Mucosa of gallbladder (tissue), 1 donor: ENCODE data around the gene PDHX. TPM values are rescaled to one million over a fixed set of nuclear protein-coding genes. Genes with fewer than 3 reads are reported as not detected.
"Not testable (repeated sequence)": the region's sequence is repeated elsewhere in the genome, so short reads cannot be mapped to it uniquely, and the experiment has no call there.

Experiments
- DNase-seq: peaks from one replicate; pipeline ENCODE4 v3.0.0-alpha.2; 2020; ENCODE audit warnings: low spot score
- total RNA-seq: library from RNA; stranded (reverse); gene quantifications from one replicate; pipeline ENCODE4 v1.2.1, GENCODE V29; 2021
- donor health status: DM: no; HTN: no; CAD: no.

PDHX gene
- total RNA-seq, 1 donor from 2014 or later = 40.4 TPM

DNA sequence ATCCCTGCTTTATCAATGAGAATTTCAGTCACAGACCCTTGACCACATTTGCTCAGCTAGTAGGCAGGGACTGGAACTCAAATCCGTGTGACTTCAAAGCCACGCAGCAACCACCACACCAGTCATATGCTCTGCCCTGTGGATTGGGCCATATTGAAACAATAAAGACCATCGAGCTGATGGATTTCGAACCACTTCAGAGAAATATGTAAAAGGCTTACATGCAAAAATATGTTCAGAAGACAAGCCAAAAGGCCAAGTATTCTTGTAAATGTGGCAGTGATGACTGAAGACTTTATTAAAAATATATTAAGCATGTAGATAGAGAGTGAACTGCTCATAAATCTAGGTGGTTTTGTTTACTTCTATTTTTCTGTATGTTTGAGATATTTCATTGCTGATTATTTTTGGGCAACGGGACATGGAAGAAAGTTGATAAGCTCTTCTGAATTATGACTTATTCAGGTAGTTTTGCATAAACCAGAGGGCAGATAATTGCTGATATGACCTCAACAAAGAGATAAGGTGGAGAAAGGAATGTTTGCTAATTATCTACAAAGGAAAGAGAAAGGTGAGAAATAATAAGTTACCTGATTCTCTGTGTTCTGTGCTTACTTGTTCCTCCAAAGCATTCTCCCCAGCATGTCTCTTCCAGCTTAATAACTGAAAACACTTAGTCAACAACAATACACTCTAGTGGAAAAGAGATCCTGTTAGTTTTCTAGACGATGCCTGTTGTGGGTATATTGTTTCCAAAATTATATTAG, 99.4 kb downstream of the PDHX start:
- DNase-seq = no peak

DNA sequence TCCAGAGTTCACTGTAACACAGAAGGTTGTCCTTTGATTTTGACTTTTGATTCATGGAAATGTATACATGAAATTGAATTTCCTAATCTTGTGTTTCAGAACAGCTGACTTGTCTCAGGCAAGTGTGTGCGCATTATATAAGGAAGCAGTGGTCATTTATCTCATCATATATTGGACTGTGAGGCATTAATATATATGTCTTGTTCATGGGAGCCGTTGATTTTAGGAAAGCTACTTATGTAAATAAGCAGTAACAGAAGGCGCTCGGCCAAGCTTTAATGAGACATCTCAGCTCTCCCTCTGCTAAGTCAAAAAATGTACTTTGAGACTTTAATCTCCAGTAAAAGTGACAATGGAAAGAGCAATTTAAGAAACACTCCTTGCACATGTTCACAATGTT, 100.5 kb downstream of the PDHX start:
- DNase-seq = no peak

DNA sequence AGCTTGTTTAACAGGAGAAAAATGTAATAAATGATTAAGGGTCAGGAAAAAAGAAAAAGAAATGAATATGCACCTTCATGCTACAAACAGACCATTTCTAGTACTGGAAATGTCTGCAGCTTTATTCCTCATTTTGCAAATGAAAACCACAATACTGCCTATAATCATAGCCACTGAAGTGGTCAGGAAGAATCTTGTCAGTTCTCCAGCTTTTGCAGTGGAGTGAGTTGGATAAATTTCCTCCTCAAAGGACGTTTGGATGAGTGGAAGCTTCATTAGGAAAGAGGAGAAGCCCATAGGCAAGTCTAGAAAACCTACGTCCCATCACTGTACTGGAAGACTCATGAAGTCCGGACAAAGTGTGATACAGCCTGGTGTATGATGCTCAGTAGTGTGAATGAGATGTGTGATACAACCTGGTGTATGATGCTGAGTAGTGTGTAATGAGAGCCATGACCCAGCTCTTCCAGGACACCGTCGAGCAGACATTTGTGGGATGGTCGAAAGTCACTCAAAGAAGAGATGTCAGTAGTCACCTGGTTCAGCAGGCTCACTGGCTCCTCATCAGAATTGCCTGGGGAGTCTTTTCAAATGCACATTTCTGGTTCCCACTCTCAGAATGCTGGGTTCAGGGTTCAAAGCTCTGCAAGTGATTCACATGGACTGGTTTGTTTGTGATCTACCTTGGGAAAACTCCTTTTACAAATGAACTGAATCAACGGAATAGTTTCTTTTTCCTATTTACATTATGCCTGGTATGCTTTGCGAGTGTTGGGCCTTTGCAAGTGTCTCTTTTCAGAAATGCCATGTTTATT, 101.3 kb downstream of the PDHX start:
- no peak for DNase-seq

DNA sequence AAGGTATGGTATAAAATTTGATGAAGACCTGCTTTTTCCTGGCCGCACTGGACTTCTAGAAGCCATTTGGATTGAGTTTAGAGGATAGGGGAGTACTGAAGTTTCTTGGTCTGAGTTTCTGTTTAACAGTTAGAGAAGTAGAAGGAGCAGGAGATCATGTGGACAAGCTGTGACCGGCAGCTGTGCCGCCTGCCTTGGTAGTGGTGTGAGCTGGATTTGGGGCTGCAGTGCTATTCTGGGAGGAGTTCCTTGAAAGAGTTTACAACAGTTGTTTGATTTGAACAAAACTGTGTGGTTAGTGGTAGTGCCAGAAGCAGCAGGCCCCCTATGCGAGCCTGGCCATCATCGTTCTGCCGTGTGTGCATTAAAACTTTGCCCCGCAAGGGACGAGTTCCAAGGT, 105.2 kb downstream of the PDHX start:
- no peak for DNase-seq

DNA sequence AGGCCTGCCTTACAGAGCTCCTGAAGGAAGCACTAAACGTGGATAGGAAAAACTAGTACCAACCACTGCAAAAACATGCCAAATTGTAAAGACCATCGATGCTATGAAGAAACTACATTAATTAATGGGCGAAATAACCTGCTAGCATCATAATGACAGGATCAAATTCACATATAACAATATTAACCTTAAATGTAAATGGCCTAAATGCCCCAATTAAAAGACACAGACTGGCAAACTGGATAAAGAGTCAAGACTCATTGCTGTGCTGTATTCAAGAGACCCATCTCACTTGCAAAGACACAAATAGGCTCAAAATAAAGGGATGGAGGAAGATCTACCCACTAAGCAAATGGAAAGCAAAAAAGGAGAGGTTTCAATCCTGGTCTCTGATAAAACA, 107.5 kb downstream of the PDHX start:
- DNase-seq = not testable (repeated sequence)

DNA sequence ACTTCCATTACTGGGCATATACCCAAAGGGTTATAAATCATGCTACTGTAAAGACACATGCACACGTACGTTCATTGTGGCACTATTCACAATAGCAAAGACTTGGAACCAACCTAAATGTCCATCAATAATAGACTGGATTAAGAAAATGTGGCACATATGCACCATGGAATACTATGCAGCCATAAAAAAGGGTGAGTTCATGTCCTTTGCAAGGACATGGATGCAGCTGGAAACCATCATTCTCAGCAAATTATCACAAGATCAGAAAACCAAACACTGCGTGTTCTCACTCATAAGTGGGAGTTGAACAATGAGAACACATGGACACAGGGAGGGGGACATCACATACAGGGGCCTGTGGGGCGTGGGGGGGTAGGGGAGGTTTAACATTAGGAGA, 111.6 kb downstream of the PDHX start:
- not testable (repeated sequence) for DNase-seq

DNA sequence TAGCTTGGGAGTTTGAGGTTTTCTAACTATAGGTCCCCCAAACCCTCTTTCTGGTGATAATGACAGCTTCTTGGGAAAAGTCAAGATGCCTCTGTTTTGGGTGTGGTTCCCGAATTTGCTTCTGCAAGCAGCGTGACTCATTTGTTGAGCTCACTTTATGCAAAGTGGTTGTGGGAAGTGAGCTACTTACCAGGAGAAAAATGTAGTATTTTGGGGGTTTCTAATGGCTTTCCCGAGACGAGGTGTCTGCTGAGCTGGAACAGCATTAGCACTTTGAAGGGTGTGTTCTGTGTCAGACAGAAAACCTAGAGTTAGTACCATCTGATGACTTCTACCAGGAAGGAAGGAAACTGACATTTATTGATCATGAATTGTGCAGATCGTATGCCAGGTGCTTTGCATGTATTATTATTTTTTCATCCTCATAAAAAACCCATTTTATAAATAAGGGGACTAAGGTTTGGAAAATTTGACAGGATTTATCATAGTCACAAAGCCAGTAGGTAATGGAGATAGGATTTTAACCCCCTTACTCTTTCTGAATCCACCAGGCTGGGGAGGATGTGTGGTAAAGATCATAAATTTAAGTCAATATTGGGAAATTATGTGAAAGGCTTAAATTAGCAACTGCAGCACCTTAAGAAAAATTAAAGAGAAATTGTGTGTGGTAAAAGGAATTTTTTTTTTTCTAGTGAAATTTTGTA, 113.7 kb downstream of the PDHX start:
- DNase-seq = no peak

DNA sequence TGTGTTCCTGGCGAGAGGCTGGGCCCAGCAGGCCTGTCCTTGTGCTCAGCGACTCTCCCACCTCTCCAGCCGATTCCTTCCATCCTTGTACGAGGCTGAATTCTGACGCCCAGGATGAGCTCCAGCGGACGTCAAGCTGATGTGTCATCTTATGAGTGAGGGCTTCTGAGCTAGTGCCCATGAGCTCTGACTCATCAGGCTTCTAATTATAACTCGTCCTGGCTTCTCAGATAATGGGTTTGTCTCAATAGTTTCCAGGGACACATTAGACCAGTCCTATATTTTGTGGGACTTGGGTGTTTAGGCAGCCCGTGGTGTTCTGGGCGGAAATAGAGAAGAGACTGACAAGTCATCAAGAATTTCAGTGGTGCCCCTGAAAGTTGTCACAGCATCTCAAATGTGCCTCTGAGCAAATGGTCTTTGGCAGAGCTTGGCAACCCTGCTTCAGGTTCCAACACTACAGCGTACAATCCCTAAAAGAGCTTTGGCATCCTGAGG, 114.3 kb downstream of the PDHX start:
- peak; percentile 25 for DNase-seq

DNA sequence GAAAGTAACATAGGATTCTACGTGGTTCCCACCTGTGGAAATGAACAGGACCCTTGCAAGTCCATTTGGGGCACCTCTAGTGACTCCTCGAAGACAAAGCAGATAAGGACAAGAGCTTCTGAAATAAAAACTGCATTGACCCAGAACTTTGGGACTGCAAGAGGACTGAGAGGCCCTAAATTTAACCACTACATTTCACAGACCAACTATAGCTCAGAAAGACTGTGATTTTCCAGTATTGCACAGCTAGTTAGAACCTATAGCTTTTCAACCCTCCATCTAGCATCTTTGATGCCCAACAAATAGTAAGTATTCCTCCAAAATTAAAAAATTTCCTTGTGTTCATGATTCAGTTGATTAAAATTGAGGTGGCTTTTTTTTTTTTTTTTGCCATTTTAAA, 114.9 kb downstream of the PDHX start:
- no peak for DNase-seq

DNA sequence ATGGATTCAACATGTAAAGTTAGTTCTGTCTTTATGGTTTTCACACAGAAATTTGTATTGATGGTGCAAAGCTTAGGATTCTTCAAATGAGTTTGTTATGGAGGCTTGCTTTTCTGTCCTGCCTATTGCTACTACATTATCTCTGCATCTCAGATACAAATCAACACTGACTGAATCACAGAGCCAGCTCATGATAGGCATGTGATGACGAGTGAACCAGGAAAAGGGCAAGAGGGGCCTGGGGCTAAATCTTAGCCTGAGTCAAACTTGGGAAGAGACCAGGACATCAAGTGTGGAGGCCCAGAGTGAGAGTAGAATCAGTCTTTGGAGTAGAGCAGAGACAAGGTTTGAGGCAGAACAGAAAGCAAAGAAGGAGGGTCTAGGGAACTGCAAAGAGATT, 115.4 kb downstream of the PDHX start:
- DNase-seq = no peak

DNA sequence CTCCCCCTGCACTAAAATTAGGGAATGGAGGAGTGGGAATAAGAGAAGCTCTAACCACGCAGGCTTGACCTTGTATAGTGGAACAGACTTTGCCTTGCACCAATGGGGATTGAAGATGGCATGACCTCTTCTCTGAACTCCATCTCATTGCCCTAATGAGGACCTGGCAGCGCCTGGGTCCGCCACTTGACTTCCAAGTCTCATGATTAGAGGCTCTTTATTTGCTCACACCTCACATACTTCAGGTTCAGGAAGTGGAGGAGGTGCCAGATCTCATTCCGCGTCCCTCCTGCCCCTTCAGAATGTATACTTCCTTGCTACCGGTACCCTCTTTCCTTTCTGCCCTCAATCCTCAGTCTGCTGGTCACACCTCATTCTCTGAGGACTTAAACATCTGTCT, 116.6 kb downstream of the PDHX start:
- no peak for DNase-seq

DNA sequence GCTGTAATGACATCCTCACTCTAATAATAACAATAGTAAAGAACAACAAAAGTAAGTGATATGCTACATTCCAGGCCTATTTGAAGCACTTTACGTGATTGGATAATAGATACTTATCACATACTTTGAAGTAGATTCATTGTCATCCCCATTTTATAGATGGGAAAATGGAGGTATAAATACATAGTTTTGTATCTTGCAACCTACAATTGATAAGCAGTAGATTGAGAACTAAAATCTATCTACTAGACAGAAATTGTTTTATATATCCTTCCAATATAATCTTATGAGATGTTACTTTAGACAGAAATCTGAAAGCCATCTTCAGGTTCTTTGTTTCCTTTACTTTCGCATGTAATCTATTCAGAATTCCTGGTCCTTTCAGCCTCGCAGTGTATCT, 118.0 kb downstream of the PDHX start:
- no peak for DNase-seq

DNA sequence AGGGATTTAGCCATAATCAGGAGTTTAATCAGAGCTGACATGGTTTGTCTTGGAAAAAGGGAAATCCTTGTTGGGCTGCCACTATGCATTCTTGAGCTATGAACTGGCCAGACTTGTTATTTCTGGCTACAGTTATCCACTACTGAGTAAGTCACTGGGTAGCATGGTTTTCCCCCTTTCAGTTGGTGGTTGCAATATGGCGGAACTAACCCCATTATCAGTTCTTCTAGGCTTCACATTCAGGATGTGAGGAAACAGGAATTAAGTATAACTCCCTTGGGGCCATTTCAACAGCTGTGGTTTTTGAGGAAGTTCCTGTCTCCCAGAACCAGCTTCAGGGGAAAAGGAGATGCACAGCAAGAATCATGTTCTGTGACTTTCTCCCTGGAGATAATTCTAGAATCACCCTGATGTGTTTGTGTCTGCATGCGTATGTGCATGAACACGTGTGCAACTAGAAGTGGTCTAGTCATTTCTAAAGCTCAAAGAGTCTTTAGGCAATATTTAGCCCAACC, 119.5 kb downstream of the PDHX start:
- DNase-seq = no peak

DNA sequence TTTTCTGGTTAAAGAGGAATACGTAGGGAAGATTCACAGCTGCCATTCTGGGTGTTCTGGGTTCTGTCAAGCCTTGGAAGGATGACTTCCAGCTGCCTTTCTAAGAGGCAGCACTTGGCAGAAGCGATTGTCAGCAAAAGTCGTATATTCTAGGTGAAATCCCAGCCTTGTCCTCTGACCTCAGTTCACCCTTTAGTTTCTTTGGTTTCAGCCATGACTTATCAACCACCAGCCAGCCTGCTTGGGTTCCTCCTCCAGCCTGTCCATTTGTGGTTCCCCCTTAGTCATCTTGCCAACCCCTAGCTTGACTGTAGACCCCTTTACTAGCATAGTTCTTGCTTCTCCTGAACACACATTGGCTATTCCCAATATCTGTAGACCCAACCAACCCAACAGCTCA, 120.2 kb downstream of the PDHX start:
- no peak for DNase-seq

DNA sequence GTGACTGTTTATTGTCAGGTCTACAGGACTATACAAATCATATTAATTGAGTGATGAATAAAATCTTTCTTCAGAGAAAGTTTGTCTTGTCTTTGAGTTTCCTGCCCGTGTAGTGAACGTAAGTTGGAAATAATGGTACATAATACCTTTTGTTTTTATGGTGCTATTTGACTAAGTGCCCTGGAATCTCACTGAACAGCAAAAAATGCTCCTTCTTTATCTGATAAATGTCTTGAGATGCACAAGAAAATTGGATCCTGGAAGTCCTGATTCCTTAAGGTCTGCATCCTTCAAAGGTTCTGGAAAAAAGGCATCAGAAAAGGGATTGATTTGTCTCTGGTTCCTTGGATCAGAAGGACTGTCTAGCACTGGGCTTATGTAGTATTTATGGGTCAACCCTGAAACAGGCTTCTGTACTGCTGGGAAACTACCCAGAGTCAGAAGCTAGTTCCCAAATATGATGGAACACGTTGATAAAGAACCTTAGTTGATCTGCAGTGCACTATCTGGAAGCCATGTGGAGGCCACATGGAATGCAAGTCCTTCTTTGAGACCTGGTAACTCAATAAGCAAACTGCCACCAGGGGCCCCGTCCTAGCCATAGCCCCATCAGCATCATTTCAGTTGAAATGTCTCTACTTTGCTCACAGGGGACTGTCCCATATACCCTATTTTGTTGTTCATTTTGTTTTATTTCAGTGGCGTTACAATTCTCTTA, 122.0 kb downstream of the PDHX start:
- DNase-seq = no peak

DNA sequence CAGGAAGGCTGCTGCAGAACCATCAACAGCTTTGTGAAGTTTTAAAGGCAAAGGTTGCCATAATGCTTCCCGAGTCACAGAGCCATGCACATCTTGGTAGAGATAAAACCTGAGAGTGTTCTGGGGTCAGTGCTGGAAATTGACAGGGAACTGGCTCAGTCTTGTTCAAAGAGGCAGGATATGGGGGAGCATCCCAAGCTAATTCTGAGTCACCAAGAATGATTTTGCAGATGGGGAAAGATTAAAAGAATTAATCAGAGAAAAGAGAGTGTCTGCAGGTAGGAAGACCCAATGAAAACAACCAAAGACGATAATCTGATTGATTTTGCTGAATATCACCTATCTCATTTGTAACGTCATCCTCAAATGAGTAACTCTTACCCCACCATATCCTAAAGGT, 122.7 kb downstream of the PDHX start:
- DNase-seq = no peak

DNA sequence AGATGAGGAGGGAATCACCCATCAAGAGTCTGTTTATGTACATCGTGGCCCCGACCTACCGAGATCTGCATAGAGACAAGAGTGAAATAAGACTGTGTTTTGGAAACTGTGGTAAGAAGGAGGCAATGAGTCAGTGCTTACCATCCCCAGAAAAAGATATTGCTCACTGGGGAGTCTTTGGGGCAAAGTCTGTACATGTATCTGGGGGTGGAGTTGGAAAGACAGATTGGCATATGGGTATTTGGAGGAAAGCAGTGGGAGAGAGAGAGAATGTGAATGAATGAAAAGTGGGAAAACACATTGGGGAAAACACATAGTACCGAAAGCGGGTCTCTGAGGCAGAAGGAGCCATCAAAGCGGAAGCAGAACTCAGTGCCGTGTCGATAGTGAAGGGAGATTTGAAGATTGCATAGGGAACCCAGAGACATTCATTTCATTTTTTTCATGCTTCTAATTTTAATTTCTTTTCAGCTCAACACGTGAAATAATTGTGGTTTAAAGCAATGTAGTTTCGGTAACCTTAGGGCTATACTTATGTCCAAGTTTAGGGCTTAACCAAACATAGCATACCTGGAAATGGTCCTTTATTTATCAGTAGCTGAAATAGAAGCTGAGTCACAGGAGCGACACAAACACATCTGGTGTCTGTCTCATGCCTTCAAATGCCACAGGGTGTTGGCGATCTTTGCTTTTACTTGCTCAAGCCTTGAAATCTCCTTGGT, 124.0 kb downstream of the PDHX start:
- DNase-seq = no peak

DNA sequence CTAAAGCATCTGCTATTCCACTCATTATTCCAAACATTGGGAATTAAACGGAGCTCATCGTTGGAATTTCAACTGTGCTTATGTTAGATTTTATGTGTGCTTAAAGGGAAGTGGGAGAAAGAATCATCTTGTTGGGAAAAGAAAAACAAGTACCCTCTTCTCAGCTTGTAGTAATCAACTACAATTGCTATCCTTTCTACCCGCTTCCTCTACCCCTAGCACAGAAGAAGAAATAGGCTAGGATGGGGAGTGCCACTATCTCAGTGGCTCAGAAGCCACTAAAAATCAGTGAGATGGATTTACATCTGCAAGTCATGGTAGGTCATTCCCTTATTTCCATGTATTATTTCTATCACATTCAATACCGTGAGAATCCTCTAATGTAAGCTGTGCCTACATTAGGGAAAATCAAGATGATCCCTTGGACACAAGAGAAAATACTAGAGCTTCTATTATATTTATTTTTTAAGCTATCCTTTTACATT, 124.7 kb downstream of the PDHX start:
- no peak for DNase-seq

DNA sequence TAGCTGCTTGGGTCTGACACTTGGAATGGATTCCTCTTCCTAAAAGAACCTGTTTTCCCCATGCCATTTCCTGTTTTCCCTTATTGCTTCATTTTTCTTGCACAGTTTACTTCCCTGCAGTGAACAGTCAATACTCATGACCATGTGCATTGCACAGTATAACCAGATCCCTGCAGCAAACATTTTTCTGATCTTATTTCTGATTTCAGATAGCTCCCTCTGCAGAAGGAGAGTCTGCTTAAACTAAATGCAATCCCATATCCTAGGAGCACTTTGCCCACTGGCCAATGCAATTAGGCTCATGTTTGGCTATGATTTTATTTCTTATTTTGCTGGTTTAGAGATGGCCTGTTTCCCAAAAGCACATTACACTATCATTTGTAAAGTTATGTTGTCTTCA, 125.8 kb downstream of the PDHX start:
- DNase-seq = no peak

DNA sequence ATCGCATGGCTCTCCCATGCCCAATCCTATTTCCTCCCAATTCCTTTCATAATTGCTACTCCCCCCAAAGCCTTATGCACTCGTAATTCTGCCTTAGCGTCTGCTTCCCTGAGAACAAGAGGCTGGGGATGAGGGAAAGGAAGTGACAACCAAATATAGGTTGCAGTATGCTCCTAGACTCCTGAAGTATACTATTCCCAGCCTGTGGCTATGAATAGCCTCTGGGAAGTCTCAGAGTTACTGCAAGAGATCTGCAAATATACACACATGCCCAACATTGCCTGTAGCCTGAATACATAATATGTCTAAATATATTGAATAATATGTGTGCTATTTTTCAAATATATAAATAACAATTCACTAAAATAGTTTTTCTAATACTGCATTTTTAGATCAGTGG, 126.5 kb downstream of the PDHX start:
- DNase-seq = no peak

DNA sequence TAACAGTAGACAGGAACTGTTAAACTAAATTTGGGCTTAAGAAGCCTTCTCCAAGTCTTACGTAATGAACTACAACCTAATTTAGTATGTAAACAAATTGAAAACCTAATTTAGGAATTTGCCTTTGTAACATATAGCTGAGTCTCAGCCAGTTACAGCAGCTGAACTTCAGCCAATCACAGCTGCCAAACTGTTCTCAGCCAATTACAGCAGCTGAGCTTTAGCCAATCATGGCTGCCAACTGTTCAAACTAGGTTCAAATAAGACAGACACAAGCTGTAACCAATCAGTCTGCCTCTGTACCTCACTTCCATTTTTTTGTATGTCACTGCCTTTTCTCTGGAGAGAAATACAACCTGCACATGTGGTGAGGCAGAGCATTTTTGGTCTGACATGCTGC, 127.5 kb downstream of the PDHX start:
- no peak for DNase-seq
